Neuronal stem cell (in vitro differentiated cells): Measurements from ENCODE around the gene ZNF385B.

Experiments
- DNase-seq: peaks from one replicate; pipeline ENCODE4 v3.0.0-alpha.2; 2013; ENCODE audit warnings: low spot score
- H2AFZ ChIP-seq: one replicate; pipeline ENCODE4 v1.6.1; 2013; ENCODE audit warnings: mild to moderate bottlenecking, low read length, inconsistent platforms
- H2AK5ac ChIP-seq: 2 replicates; pipeline ENCODE4 v1.6.1; 2013; ENCODE audit warnings: low read depth, mild to moderate bottlenecking, inconsistent platforms, low read length, moderate library complexity, mixed read lengths
- H2BK120ac ChIP-seq: 2 replicates; pipeline ENCODE4 v1.6.1; 2013; ENCODE audit warnings: low read depth, mild to moderate bottlenecking, inconsistent platforms, low read length, moderate library complexity, mixed read lengths
- H2BK12ac ChIP-seq: one replicate; pipeline ENCODE4 v1.6.1; 2013; ENCODE audit warnings: low read length, inconsistent platforms
- H2BK15ac ChIP-seq: 2 replicates; pipeline ENCODE4 v1.6.1; 2013; ENCODE audit warnings: mild to moderate bottlenecking, low read length, inconsistent platforms, mixed read lengths
- H2BK5ac ChIP-seq: one replicate; pipeline ENCODE4 v1.6.1; 2013; ENCODE audit warnings: inconsistent platforms, mild to moderate bottlenecking, low read length, moderate library complexity
- H3K14ac ChIP-seq: one replicate; pipeline ENCODE4 v1.6.1; 2013; ENCODE audit warnings: low read length, inconsistent platforms
- H3K18ac ChIP-seq: 2 replicates; pipeline ENCODE4 v1.6.1; 2013; ENCODE audit warnings: low read length, inconsistent platforms
- H3K23ac ChIP-seq: 2 replicates; pipeline ENCODE4 v1.6.1; 2013; ENCODE audit warnings: low read depth, mild to moderate bottlenecking, mixed read lengths, low read length, inconsistent platforms; ENCODE audit not compliant: poor library complexity
- H3K27ac ChIP-seq: replicated peaks from 3 replicates; pipeline ENCODE4 v1.5.1; 2013; ENCODE audit warnings: low read length, inconsistent platforms
- H3K27me3 ChIP-seq, 3 experiments: 2 replicates each; pipeline ENCODE4 v1.6.1; 2013; ENCODE audit warnings: low read length in 3 of 3, mild to moderate bottlenecking in 2 of 3, inconsistent platforms in 1 of 3, low read depth in 1 of 3, mixed read lengths in 1 of 3, moderate library complexity in 1 of 3; ENCODE audit not compliant: control insufficient read depth in 3 of 3, insufficient read depth in 3 of 3
- H3K36me3 ChIP-seq, 2 donors: replicated peaks in 1 of 2; 2 replicates each; pipeline ENCODE4 v1.6.1; 2013; ENCODE audit warnings: low read length in 2 of 2; ENCODE audit not compliant: control insufficient read depth in 2 of 2, insufficient read depth in 2 of 2
- H3K4ac ChIP-seq: 2 replicates; pipeline ENCODE4 v1.6.1; 2013; ENCODE audit warnings: inconsistent platforms, mild to moderate bottlenecking, low read length, moderate library complexity
- H3K4me1 ChIP-seq, 2 donors: 1 replicate in 1 of 2; 2 replicates in 1 of 2; pipeline ENCODE4 v1.6.1; 2013; ENCODE audit warnings: low read length in 2 of 2, low read depth in 1 of 2; ENCODE audit not compliant: control insufficient read depth in 2 of 2, insufficient read depth in 1 of 2
- H3K4me2 ChIP-seq: one replicate; pipeline ENCODE4 v1.6.1; 2013; ENCODE audit warnings: mild to moderate bottlenecking, low read length, inconsistent platforms; ENCODE audit not compliant: insufficient read depth, poor library complexity, severe bottlenecking
- H3K4me3 ChIP-seq, 2 donors: 2 replicates each; pipeline ENCODE4 v1.5.1; 2013; ENCODE audit warnings: low read length in 2 of 2, mild to moderate bottlenecking in 2 of 2, inconsistent platforms in 1 of 2, moderate library complexity in 1 of 2
- H3K79me1 ChIP-seq: one replicate; pipeline ENCODE4 v1.6.1; 2013; ENCODE audit warnings: low read depth, mild to moderate bottlenecking, inconsistent platforms, low read length, moderate library complexity
- H3K9ac ChIP-seq: one replicate; pipeline ENCODE4 v1.6.1; 2013; ENCODE audit warnings: mild to moderate bottlenecking, low read depth, low read length, inconsistent platforms; ENCODE audit not compliant: poor library complexity
- H3K9me3 ChIP-seq, 2 donors: replicated peaks in 1 of 2; 2 replicates each; pipeline versions ENCODE3 to v1.6.1; 2013; ENCODE audit warnings: low read length in 2 of 2, mild to moderate bottlenecking in 2 of 2, inconsistent platforms in 1 of 2, low read depth in 1 of 2, mixed read lengths in 1 of 2, moderate library complexity in 1 of 2; ENCODE audit not compliant: control insufficient read depth in 2 of 2, insufficient read depth in 1 of 2
- H4K8ac ChIP-seq: one replicate; pipeline ENCODE4 v1.6.1; 2013; ENCODE audit warnings: low read depth, mild to moderate bottlenecking, inconsistent platforms, low read length, moderate library complexity
- H4K91ac ChIP-seq: one replicate; pipeline ENCODE4 v1.6.1; 2013; ENCODE audit warnings: low read length, low read depth, mild to moderate bottlenecking, inconsistent platforms; ENCODE audit not compliant: poor library complexity
- WGBS, 2 donors: extraction: QIAGEN DNeasy Blood & Tissue Kit; methylation state at CpG; one replicate each; pipeline ENCODE4 v1.1.7; 2013; ENCODE audit warnings: missing lambda C conversion rate in 2 of 2, mixed read lengths in 1 of 2; ENCODE audit not compliant: insufficient read length in 2 of 2, insufficient replicate concordance in 1 of 2; ENCODE audit errors: extremely low coverage in 2 of 2; 5-methylcytosine and 5-hydroxymethylcytosine counted together

Gene ZNF385B

DNA sequence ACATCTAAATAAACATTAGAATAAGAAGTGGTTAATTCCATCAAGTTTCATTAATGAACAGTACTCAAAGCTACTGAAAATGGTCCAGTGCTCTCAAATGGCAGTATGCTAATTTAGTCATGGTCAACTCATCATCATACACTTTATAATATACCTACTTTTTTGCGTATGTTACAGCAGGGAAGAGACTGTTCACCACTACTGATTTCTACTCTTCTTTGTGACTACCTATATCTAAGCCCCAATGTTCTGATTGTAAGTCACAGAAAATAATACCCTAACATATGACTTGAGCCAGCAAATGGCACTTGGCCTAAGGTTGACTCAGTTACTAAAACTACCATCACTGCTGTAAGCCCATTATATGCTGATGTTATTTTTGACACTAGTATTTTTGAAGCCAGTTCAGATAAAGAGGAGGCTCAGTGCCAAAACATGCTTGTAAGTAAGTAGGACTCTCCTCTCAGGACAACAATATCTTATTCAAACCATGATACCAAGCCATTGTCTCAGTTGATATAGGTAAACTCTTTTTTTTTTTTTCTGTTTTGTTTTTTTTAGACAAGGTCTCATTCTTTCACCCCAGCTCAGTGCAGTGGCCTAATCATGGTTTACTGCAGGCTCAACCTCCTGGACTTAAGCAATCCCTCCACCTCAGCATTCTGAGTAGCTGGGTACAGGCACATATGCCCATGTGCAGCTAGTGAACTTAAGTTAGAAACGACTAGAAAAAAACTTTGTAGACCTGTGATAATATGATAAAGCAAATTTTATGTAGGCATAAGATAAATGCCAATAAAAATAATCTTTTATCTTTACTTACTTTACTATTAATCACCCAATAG is 266.9 kb downstream of the ZNF385B start:
- no peak overlapping the region for H4K8ac ChIP-seq

DNA sequence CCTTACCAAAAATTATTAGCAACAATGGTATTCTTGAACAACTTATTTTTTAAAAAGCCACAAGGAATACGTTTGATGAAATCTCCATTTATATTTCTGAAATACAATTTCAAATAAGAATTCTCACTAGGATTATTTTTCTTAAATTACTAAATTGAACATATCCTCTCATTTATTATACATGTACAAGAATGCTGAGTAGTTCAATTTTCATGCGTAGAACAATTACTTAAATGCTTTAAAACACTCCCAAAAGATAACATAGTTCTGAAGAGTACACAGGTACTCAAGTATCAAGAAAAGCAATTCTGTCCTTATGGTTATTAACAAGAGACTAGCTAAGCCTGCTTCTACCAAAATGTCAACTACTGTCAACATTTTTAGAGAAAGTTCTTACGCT is 268.1 kb downstream of the ZNF385B start:
- Histone ChIP-seq H3K4me1 (peaks cover 0 to 8% of the 10 kb centered on the region in 2 donors), H4K8ac (no peak overlapping the region), H3K27ac (no peak overlapping the region), H3K23ac (no peak overlapping the region), H3K9ac (no peak overlapping the region), H4K91ac (no peak overlapping the region), H2BK120ac (no peak overlapping the region), H3K18ac (no peak overlapping the region), H3K9me3 (no peaks in the 10 kb centered on the region), H3K36me3 (no peaks in the 10 kb centered on the region), H2BK15ac (no peak overlapping the region), H3K4ac (no peak overlapping the region), H3K14ac (no peak overlapping the region), H2AK5ac (no peak overlapping the region), H3K27me3 (no peaks in the 10 kb centered on the region), H3K79me1 (no peaks in the 10 kb centered on the region), H2AFZ (no peak overlapping the region), H3K4me2 (no peak overlapping the region), H2BK5ac (no peak overlapping the region), H3K4me3 (no peak overlapping the region), H2BK12ac (no peak overlapping the region)
- no CpG with 5 or more reads among the region's 3 CpGs for WGBS, 2 donors
- no peak for DNase-seq

More for the DNA sequence above, 266.9 kb downstream of the ZNF385B start:
- H2BK120ac ChIP-seq, result no peak overlapping the region
- no peak overlapping the region for H2BK12ac ChIP-seq
- H3K14ac ChIP-seq, result no peak overlapping the region
- H3K4me1 ChIP-seq, result no peaks in the 10 kb centered on the region
- H3K4me3 ChIP-seq, result no peak overlapping the region
- no peaks in the 10 kb centered on the region for H3K9me3 ChIP-seq
- no peaks in the 10 kb centered on the region for H3K79me1 ChIP-seq
- H3K4me2 ChIP-seq, result no peak overlapping the region
- H3K18ac ChIP-seq, result no peak overlapping the region
- no peaks in the 10 kb centered on the region for H3K27me3 ChIP-seq
- H2BK15ac ChIP-seq, result no peak overlapping the region
- no peak overlapping the region for H2AK5ac ChIP-seq
- H3K23ac ChIP-seq, result no peak overlapping the region
- H3K9ac ChIP-seq, result no peak overlapping the region
- no peak for DNase-seq
- no peak overlapping the region for H4K91ac ChIP-seq
- H3K27ac ChIP-seq, result no peak overlapping the region
- WGBS, 2 donors, result no CpG with 5 or more reads among the region's 2 CpGs
- H2BK5ac ChIP-seq, result no peak overlapping the region
- no peaks in the 10 kb centered on the region for H3K36me3 ChIP-seq
- no peak overlapping the region for H2AFZ ChIP-seq
- H3K4ac ChIP-seq, result no peak overlapping the region

DNA sequence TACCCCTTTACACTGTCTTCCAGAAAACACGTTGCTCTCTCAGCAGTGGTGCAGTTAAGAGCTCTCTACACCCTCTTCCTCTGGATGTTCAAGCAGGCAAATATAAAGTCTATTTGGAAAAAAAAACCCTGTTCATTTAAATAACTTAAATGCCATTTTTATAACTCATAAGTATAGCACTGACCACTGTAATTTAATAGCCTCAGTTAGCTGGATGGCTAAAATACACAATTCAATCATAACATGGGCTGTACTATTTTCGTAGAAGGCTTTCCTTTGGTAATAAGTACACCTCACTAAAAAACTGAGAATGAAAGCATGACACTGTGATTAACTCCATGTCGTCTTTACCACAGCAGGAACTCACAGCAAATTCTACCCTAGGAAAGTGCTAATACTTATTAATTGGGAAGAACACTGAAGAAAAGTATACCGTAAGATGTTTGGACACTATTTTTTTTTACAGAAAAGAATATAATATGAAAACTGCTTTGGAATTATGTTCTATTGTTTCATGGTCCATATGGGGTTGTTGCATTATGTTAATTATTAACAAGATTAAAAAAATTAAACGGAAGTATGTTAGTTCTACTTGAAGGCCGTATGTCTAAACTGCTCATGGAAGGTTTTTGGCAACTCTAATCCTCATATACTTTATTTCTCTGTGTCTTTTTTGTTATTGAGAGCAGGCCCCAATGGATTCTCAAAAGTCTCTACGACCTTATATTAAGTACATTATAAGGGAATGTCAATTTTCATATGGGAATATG is 269.1 kb downstream of the ZNF385B start:
- Histone ChIP-seq H3K4me2 (no peak overlapping the region), H2BK15ac (no peak overlapping the region), H3K79me1 (no peaks in the 10 kb centered on the region), H3K4me1 (peaks cover 0 to 9% of the 10 kb centered on the region in 2 donors), H3K18ac (no peak overlapping the region), H3K27ac (no peak overlapping the region), H3K9me3 (no peaks in the 10 kb centered on the region), H3K4ac (no peak overlapping the region), H3K9ac (no peak overlapping the region), H2BK5ac (no peak overlapping the region), H4K8ac (no peak overlapping the region), H3K23ac (no peak overlapping the region), H3K27me3 (no peaks in the 10 kb centered on the region), H3K36me3 (no peaks in the 10 kb centered on the region), H3K14ac (no peak overlapping the region), H2BK120ac (no peak overlapping the region), H2AFZ (no peak overlapping the region), H2BK12ac (no peak overlapping the region), H2AK5ac (no peak overlapping the region), H3K4me3 (no peak overlapping the region), H4K91ac (no peak overlapping the region)
- DNase-seq, result no peak
- no CpG with 5 or more reads among the region's 7 CpGs for WGBS, 2 donors

- Histone ChIP-seq H3K18ac (no peak overlapping the region), H3K27ac (no peak overlapping the region), H4K91ac (no peak overlapping the region), H3K4me1 (peaks cover 0 to 9% of the 10 kb centered on the region in 2 donors), H3K4ac (no peak overlapping the region), H2BK15ac (no peak overlapping the region), H2BK120ac (no peak overlapping the region), H3K4me2 (no peak overlapping the region), H3K9ac (no peak overlapping the region), H3K23ac (no peak overlapping the region), H2AK5ac (no peak overlapping the region), H2BK12ac (no peak overlapping the region), H3K14ac (no peak overlapping the region), H3K4me3 (no peak overlapping the region), H4K8ac (no peak overlapping the region), H3K27me3 (no peaks in the 10 kb centered on the region), H3K79me1 (no peaks in the 10 kb centered on the region), H3K36me3 (no peaks in the 10 kb centered on the region), H3K9me3 (no peaks in the 10 kb centered on the region), H2AFZ (no peak overlapping the region), H2BK5ac (no peak overlapping the region)
- no CpG with 5 or more reads among the region's 1 CpG for WGBS, 2 donors
- no peak for DNase-seq
Measured at GRCh38 chr2:179591690-179592089, 269.7 kb downstream of the ZNF385B start.
